ENCODE data around the gene MS4A4A.
"Not testable (repeated sequence)": the region's sequence is repeated elsewhere in the genome, so short reads cannot be mapped to it uniquely, and the experiment has no call there.

Gene MS4A4A

GRCh38 chr11:60301178-60301577 is 20.7 kb downstream of the MS4A4A start:
- Histone ChIP-seq H3K27ac (ENCODE audit: poor library complexity, severe bottlenecking) (no peak overlapping the region), H3K4me1 (ENCODE audit: insufficient read depth, poor library complexity, severe bottlenecking) (no peaks in the 10 kb centered on the region), H3K9me3 (ENCODE audit: severe bottlenecking) (no peaks in the 10 kb centered on the region), H3K36me3 (ENCODE audit: low read depth) (no peaks in the 10 kb centered on the region), H3K4me3 (ENCODE audit: severe bottlenecking) (no peak overlapping the region), H3K27me3 (ENCODE audit: insufficient read depth, poor library complexity, severe bottlenecking) (no peaks in the 10 kb centered on the region)
- TF ChIP-seq CTCF (IDR thresholded peaks at IDR 0.05; ENCODE audit: poor library complexity, severe bottlenecking), result no peak
- DNase-seq (ENCODE audit: low spot score), result no peak
- no peak for ATAC-seq (ENCODE audit: low read depth)

GRCh38 chr11:60301884-60302283 is 21.4 kb downstream of the MS4A4A start:
- not testable (repeated sequence) for H3K27me3 ChIP-seq (ENCODE audit: insufficient read depth, poor library complexity, severe bottlenecking); H3K36me3 ChIP-seq (ENCODE audit: low read depth)

GRCh38 chr11:60303661-60304060 is 23.2 kb downstream of the MS4A4A start:
- no peaks in the 10 kb centered on the region for H3K27me3 ChIP-seq (ENCODE audit: insufficient read depth, poor library complexity, severe bottlenecking)
- H3K4me1 ChIP-seq (ENCODE audit: insufficient read depth, poor library complexity, severe bottlenecking), result no peaks in the 10 kb centered on the region
- ATAC-seq (ENCODE audit: low read depth) (no peak), DNase-seq (ENCODE audit: low spot score) (no peak)
- no peaks in the 10 kb centered on the region for H3K9me3 ChIP-seq (ENCODE audit: severe bottlenecking)
- H3K27ac ChIP-seq (ENCODE audit: poor library complexity, severe bottlenecking), result no peak overlapping the region
- H3K36me3 ChIP-seq (ENCODE audit: low read depth), result no peaks in the 10 kb centered on the region
- TF ChIP-seq CTCF (IDR thresholded peaks at IDR 0.05; ENCODE audit: poor library complexity, severe bottlenecking), result no peak
- H3K4me3 ChIP-seq (ENCODE audit: severe bottlenecking), result no peak overlapping the region

More at GRCh38 chr11:60301884-60302283, 21.4 kb downstream of the MS4A4A start:
- H3K9me3 ChIP-seq (ENCODE audit: severe bottlenecking); ATAC-seq (ENCODE audit: low read depth); DNase-seq (ENCODE audit: low spot score); H3K4me3 ChIP-seq (ENCODE audit: severe bottlenecking); H3K27ac ChIP-seq (ENCODE audit: poor library complexity, severe bottlenecking); H3K4me1 ChIP-seq (ENCODE audit: insufficient read depth, poor library complexity, severe bottlenecking): not testable (repeated sequence)

GRCh38 chr11:60305906-60306619 is 25.6 kb downstream of the MS4A4A start:
- DNase-seq (ENCODE audit: low spot score) (no peak), ATAC-seq (ENCODE audit: low read depth) (peak; percentile 52; the same call in 2 of the 3 replicates)
- Histone ChIP-seq H3K36me3 (ENCODE audit: low read depth) (no peaks in the 10 kb centered on the region), H3K27me3 (ENCODE audit: insufficient read depth, poor library complexity, severe bottlenecking) (no peaks in the 10 kb centered on the region), H3K4me3 (ENCODE audit: severe bottlenecking) (no peak overlapping the region), H3K4me1 (ENCODE audit: insufficient read depth, poor library complexity, severe bottlenecking) (no peaks in the 10 kb centered on the region), H3K9me3 (ENCODE audit: severe bottlenecking) (no peaks in the 10 kb centered on the region), H3K27ac (ENCODE audit: poor library complexity, severe bottlenecking) (no peak overlapping the region)
- no peak for TF ChIP-seq CTCF (IDR thresholded peaks at IDR 0.05; ENCODE audit: poor library complexity, severe bottlenecking)

GRCh38 chr11:60307507-60308195 is 27.2 kb downstream of the MS4A4A start:
- TF ChIP-seq CTCF (IDR thresholded peaks at IDR 0.05; ENCODE audit: poor library complexity, severe bottlenecking), result no peak
- Histone ChIP-seq H3K27me3 (ENCODE audit: insufficient read depth, poor library complexity, severe bottlenecking) (no peaks in the 10 kb centered on the region), H3K9me3 (ENCODE audit: severe bottlenecking) (no peaks in the 10 kb centered on the region), H3K27ac (ENCODE audit: poor library complexity, severe bottlenecking) (no peak overlapping the region), H3K4me3 (ENCODE audit: severe bottlenecking) (no peak overlapping the region), H3K4me1 (ENCODE audit: insufficient read depth, poor library complexity, severe bottlenecking) (no peaks in the 10 kb centered on the region), H3K36me3 (ENCODE audit: low read depth) (no peaks in the 10 kb centered on the region)
- DNase-seq (ENCODE audit: low spot score) (no peak), ATAC-seq (ENCODE audit: low read depth) (no peak)
